Measurements from ENCODE around the gene MAP9. TPM values are rescaled to one million over a fixed set of nuclear protein-coding genes. Genes with fewer than 3 reads are reported as not detected.

Gene MAP9
- total RNA-seq, 2 experiments from 2014 or later: 3.2 to 13.4 TPM

DNA sequence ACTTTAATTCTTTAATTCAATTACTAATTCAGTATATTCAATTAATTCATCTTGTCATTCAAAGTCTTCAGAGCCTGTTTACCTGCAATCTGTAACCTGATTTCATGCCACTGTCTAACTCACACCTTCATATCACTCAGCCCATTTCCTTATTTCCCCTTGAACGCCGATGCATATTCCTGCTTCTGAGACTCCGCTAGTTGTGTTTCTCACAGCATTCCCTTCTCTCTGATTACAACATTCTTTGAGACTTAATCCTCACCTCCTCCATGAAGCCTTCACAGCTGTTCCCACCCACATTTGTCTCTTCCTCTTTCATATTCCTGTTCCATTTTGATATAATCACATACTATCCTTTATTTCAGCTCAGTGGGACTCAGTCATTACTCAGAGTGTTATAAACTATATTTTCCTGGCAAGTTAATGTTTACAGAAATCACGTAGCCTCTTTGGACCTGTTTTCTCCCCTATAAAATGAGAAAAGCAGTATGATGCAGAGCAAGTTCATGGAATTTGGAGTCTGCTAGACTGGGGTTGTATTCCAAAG lies 69.0 kb downstream of the MAP9 start:
- no peaks in the 10 kb centered on the region for H4K20me1 ChIP-seq (ENCODE audit: insufficient read depth, low read length)
- H3K9me2 ChIP-seq (ENCODE audit: insufficient read depth, low read length): no peaks in the 10 kb centered on the region
- no peak overlapping the region for H3K27ac ChIP-seq (ENCODE audit: low read depth, low read length, poor library complexity, severe bottlenecking)
- no peaks in the 10 kb centered on the region for H3K4me1 ChIP-seq (ENCODE audit: insufficient read depth, low read length, poor library complexity, severe bottlenecking)
- H3K4me2 ChIP-seq (ENCODE audit: low read length): no peak overlapping the region
- DNase-seq (ENCODE audit: low spot score): no peak
- TF ChIP-seq, protein P1, sequence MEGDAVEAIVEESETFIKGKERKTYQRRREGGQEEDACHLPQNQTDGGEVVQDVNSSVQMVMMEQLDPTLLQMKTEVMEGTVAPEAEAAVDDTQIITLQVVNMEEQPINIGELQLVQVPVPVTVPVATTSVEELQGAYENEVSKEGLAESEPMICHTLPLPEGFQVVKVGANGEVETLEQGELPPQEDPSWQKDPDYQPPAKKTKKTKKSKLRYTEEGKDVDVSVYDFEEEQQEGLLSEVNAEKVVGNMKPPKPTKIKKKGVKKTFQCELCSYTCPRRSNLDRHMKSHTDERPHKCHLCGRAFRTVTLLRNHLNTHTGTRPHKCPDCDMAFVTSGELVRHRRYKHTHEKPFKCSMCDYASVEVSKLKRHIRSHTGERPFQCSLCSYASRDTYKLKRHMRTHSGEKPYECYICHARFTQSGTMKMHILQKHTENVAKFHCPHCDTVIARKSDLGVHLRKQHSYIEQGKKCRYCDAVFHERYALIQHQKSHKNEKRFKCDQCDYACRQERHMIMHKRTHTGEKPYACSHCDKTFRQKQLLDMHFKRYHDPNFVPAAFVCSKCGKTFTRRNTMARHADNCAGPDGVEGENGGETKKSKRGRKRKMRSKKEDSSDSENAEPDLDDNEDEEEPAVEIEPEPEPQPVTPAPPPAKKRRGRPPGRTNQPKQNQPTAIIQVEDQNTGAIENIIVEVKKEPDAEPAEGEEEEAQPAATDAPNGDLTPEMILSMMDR (conservative IDR thresholded peaks at IDR 0.05; ENCODE audit: low read length): no peak
- no peak for TF ChIP-seq EZH2phosphoT487 (IDR thresholded peaks at IDR 0.05; ENCODE audit: borderline replicate concordance, low read depth, low read length)
- no peaks in the 10 kb centered on the region for H3K9me3 ChIP-seq (ENCODE audit: low read length)
- H3K79me2 ChIP-seq (ENCODE audit: insufficient read depth, low read depth, low read length): no peaks in the 10 kb centered on the region
- H3K36me3 ChIP-seq (ENCODE audit: insufficient read depth, low read length): no peaks in the 10 kb centered on the region
- H3K4me3 ChIP-seq (ENCODE audit: low read depth, low read length, poor library complexity, severe bottlenecking): no peak overlapping the region
- no peak overlapping the region for H2AFZ ChIP-seq (ENCODE audit: low read length)
- intact Hi-C loops (cut with micrococcal nuclease; ENCODE audit: unreplicated experiment): no loop called here
- ChIA-PET POLR2A (no interaction called here), CTCF (ENCODE audit: unreplicated experiment) (no interaction called here)
- BruUV-seq (replicated peaks): no TSS peak

DNA sequence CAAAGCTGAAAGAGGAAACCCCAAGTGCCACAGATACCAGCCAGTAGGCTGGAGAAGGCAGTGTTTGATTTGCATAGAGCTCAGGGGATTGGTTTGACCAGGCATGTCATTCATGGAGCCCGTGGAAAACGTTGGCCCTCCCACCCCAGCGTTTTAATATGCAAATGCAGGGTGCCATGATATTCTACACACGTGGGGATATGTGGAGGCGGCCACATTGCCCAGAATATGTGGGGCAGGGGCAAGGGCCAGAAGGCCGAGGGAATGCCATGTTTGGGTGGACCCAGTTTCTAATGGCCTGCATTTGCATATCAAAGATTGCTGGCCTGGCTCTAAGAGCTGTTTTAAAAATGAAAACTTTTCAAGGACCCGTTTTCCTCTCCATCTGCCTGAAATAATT lies 71.1 kb downstream of the MAP9 start:
- Histone ChIP-seq H3K9me3 (ENCODE audit: low read length) (no peaks in the 10 kb centered on the region), H3K9me2 (ENCODE audit: insufficient read depth, low read length) (no peaks in the 10 kb centered on the region), H3K36me3 (ENCODE audit: insufficient read depth, low read length) (no peaks in the 10 kb centered on the region), H2AFZ (ENCODE audit: low read length) (no peak overlapping the region), H3K79me2 (ENCODE audit: insufficient read depth, low read depth, low read length) (no peaks in the 10 kb centered on the region), H3K4me2 (ENCODE audit: low read length) (no peak overlapping the region), H3K4me1 (ENCODE audit: insufficient read depth, low read length, poor library complexity, severe bottlenecking) (no peaks in the 10 kb centered on the region), H3K27ac (ENCODE audit: low read depth, low read length, poor library complexity, severe bottlenecking) (no peak overlapping the region), H4K20me1 (ENCODE audit: insufficient read depth, low read length) (no peaks in the 10 kb centered on the region), H3K4me3 (ENCODE audit: low read depth, low read length, poor library complexity, severe bottlenecking) (no peak overlapping the region)
- no peak for DNase-seq (ENCODE audit: low spot score)
- intact Hi-C loops (cut with micrococcal nuclease; ENCODE audit: unreplicated experiment): no loop called here
- ChIA-PET POLR2A (no interaction called here), CTCF (ENCODE audit: unreplicated experiment) (no interaction called here)
- BruUV-seq (replicated peaks): no TSS peak
- TF ChIP-seq EZH2phosphoT487 (IDR thresholded peaks at IDR 0.05; ENCODE audit: borderline replicate concordance, low read depth, low read length): no peak
- TF ChIP-seq, protein P1 (conservative IDR thresholded peaks at IDR 0.05; ENCODE audit: low read length): no peak

DNA sequence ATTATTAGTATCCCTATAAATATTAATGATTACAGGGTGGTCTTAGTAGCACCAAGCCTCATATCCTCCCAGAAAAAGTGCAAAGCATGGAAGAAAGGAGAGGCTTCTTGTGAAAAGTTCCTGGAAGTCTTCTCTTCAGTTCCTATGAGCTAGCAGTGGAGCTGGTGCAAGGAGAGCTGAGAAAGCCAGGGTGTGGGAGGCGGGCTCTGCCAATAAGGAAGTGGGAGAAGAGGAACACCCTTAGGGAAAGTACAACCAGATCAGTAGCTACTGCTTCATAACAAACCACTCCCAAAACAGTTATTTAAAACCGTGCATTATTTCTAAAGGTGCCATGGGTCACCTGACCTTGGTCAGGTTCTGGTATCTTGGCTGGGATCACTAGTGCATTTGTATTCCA lies 72.4 kb downstream of the MAP9 start:
- DNase-seq (ENCODE audit: low spot score): no peak
- H3K4me3 ChIP-seq (ENCODE audit: low read depth, low read length, poor library complexity, severe bottlenecking): no peak overlapping the region
- no peaks in the 10 kb centered on the region for H3K79me2 ChIP-seq (ENCODE audit: insufficient read depth, low read depth, low read length)
- H3K4me2 ChIP-seq (ENCODE audit: low read length): no peak overlapping the region
- H2AFZ ChIP-seq (ENCODE audit: low read length): no peak overlapping the region
- H3K36me3 ChIP-seq (ENCODE audit: insufficient read depth, low read length): no peaks in the 10 kb centered on the region
- H3K4me1 ChIP-seq (ENCODE audit: insufficient read depth, low read length, poor library complexity, severe bottlenecking): no peaks in the 10 kb centered on the region
- no peak for TF ChIP-seq EZH2phosphoT487 (IDR thresholded peaks at IDR 0.05; ENCODE audit: borderline replicate concordance, low read depth, low read length)
- TF ChIP-seq, protein P1 (conservative IDR thresholded peaks at IDR 0.05; ENCODE audit: low read length): no peak
- ChIA-PET CTCF (ENCODE audit: unreplicated experiment) (no interaction called here), POLR2A (no interaction called here)
- H4K20me1 ChIP-seq (ENCODE audit: insufficient read depth, low read length): no peaks in the 10 kb centered on the region
- no peaks in the 10 kb centered on the region for H3K9me3 ChIP-seq (ENCODE audit: low read length)
- H3K27ac ChIP-seq (ENCODE audit: low read depth, low read length, poor library complexity, severe bottlenecking): no peak overlapping the region
- intact Hi-C loops (cut with micrococcal nuclease; ENCODE audit: unreplicated experiment): no loop called here
- no TSS peak for BruUV-seq (replicated peaks)
- H3K9me2 ChIP-seq (ENCODE audit: insufficient read depth, low read length): no peaks in the 10 kb centered on the region

Measured in OCI-LY7 (cell line).